ENCODE results near the gene POLA1. TPM values are rescaled to one million over a fixed set of nuclear protein-coding genes. Genes with fewer than 3 reads are reported as not detected.

The POLA1 gene
- total and polyA plus RNA-seq, 2 experiments from 2014 or later, result 4.9 to 19.0 TPM

DNA sequence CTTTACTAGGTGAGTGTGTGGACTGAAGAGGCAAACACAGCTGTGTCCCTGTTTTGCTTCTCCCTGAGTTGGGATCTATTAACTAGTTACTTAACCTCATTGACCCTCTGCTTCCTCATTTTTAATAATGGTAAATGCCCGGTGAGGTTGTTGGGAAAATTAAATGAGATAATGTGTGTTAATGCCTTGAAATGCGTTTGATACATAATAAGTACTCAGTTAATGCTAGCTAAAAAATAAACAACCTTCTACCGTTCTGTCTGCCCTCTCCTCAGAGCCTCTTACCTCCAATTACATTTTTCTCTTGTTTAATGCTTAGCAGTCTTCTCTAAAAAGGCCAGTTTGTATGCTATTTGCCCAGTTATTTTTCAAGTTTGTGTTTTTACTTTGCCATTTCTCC is 70.3 kb downstream of the POLA1 start:
- H3K9me2 ChIP-seq (replicated peaks; ENCODE audit: insufficient read depth), result no peaks in the 10 kb centered on the region
- no peaks in the 10 kb centered on the region for H3K27me3 ChIP-seq
- no peak for DNase-seq (ENCODE audit: low spot score)
- H4K20me1 ChIP-seq (ENCODE audit: insufficient read depth, poor library complexity, severe bottlenecking), result no peaks in the 10 kb centered on the region
- H3K27ac ChIP-seq, result no peak overlapping the region
- TF ChIP-seq, protein P1, sequence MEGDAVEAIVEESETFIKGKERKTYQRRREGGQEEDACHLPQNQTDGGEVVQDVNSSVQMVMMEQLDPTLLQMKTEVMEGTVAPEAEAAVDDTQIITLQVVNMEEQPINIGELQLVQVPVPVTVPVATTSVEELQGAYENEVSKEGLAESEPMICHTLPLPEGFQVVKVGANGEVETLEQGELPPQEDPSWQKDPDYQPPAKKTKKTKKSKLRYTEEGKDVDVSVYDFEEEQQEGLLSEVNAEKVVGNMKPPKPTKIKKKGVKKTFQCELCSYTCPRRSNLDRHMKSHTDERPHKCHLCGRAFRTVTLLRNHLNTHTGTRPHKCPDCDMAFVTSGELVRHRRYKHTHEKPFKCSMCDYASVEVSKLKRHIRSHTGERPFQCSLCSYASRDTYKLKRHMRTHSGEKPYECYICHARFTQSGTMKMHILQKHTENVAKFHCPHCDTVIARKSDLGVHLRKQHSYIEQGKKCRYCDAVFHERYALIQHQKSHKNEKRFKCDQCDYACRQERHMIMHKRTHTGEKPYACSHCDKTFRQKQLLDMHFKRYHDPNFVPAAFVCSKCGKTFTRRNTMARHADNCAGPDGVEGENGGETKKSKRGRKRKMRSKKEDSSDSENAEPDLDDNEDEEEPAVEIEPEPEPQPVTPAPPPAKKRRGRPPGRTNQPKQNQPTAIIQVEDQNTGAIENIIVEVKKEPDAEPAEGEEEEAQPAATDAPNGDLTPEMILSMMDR (IDR thresholded peaks at IDR 0.05; ENCODE audit: poor library complexity), result no peak
- TF ChIP-seq EZH2 (IDR thresholded peaks at IDR 0.05; ENCODE audit: borderline replicate concordance) (no peak), EZH2phosphoT487 (IDR thresholded peaks at IDR 0.05; ENCODE audit: low read depth, severe bottlenecking, unreplicated experiment) (no peak)
- no peak overlapping the region for H3K4me2 ChIP-seq
- H3K4me1 ChIP-seq (ENCODE audit: insufficient read depth), result no peaks in the 10 kb centered on the region
- 82% methylated on average over 3 of the region's 3 CpGs for WGBS (ENCODE audit: low lambda C conversion rate, missing lambda C conversion rate)
- no peaks in the 10 kb centered on the region for H3K9me3 ChIP-seq (ENCODE audit: low read depth)
- H3K36me3 ChIP-seq (replicated peaks; ENCODE audit: insufficient read depth, low read depth), result no peaks in the 10 kb centered on the region
- no peaks in the 10 kb centered on the region for H3K79me2 ChIP-seq
- no peak overlapping the region for H3K4me3 ChIP-seq
- no peak overlapping the region for H2AFZ ChIP-seq

DNA sequence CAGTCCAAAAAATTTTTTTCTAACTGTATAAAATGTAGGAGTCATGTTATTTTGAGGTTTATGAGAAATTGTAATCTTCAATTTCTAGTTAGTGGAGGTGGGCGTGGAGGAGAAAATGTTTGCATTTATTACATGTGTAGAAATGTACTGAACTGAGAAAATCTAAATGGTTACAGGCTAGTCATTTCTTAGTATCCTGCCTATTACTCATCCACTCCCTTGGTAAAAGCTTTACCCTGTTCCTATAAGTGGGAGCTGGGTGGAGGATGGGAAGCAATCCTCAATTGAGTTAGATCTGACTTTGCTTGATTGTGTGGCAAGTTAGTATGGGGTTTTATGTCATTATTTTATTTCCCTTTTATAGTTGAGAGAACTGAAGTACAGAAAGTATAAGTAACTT is 73.8 kb downstream of the POLA1 start:
- Histone ChIP-seq H3K9me3 (ENCODE audit: low read depth) (no peaks in the 10 kb centered on the region), H3K27me3 (no peaks in the 10 kb centered on the region), H3K9me2 (replicated peaks; ENCODE audit: insufficient read depth) (no peaks in the 10 kb centered on the region), H3K79me2 (no peaks in the 10 kb centered on the region), H2AFZ (no peak overlapping the region), H3K4me2 (no peak overlapping the region), H3K4me1 (ENCODE audit: insufficient read depth) (no peaks in the 10 kb centered on the region), H4K20me1 (ENCODE audit: insufficient read depth, poor library complexity, severe bottlenecking) (no peaks in the 10 kb centered on the region), H3K27ac (no peak overlapping the region), H3K36me3 (replicated peaks; ENCODE audit: insufficient read depth, low read depth) (no peaks in the 10 kb centered on the region), H3K4me3 (no peak overlapping the region)
- no peak for TF ChIP-seq EZH2phosphoT487 (IDR thresholded peaks at IDR 0.05; ENCODE audit: low read depth, severe bottlenecking, unreplicated experiment)
- no peak for TF ChIP-seq EZH2 (IDR thresholded peaks at IDR 0.05; ENCODE audit: borderline replicate concordance)
- TF ChIP-seq, protein P1 (IDR thresholded peaks at IDR 0.05; ENCODE audit: poor library complexity), result no peak
- DNase-seq (ENCODE audit: low spot score), result no peak
- WGBS (ENCODE audit: low lambda C conversion rate, missing lambda C conversion rate), result 85% methylated on average over 1 of the region's 1 CpG

DNA sequence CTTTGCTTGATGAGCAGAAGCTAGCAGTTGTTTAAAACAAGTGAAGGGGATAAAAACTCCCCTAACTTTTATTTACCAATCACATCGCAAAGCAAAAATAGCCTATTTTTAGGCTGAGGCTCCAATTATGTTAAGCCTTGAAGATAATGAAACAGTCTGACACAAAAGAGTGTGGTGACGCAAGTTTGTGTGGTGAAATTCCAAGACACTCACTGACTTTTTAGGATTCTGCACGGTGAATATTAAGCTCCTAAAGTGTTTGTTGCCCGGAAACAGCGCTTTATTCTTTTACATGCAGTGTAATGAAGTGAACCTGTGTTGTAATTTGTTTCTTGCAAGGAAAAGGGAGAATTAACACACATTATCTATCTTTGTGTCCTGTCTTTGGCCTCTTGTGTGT is 74.8 kb downstream of the POLA1 start:
- H3K79me2 ChIP-seq, result no peaks in the 10 kb centered on the region
- no peak overlapping the region for H2AFZ ChIP-seq
- no peaks in the 10 kb centered on the region for H3K9me3 ChIP-seq (ENCODE audit: low read depth)
- no peak overlapping the region for H3K27ac ChIP-seq
- H3K27me3 ChIP-seq, result no peaks in the 10 kb centered on the region
- DNase-seq (ENCODE audit: low spot score), result no peak
- H3K4me1 ChIP-seq (ENCODE audit: insufficient read depth), result no peaks in the 10 kb centered on the region
- H3K9me2 ChIP-seq (replicated peaks; ENCODE audit: insufficient read depth), result no peaks in the 10 kb centered on the region
- TF ChIP-seq, protein P1 (IDR thresholded peaks at IDR 0.05; ENCODE audit: poor library complexity), result no peak
- TF ChIP-seq EZH2 (IDR thresholded peaks at IDR 0.05; ENCODE audit: borderline replicate concordance) (no peak), EZH2phosphoT487 (IDR thresholded peaks at IDR 0.05; ENCODE audit: low read depth, severe bottlenecking, unreplicated experiment) (no peak)
- H3K4me3 ChIP-seq, result no peak overlapping the region
- no peak overlapping the region for H3K4me2 ChIP-seq
- H3K36me3 ChIP-seq (replicated peaks; ENCODE audit: insufficient read depth, low read depth), result no peaks in the 10 kb centered on the region
- H4K20me1 ChIP-seq (ENCODE audit: insufficient read depth, poor library complexity, severe bottlenecking), result no peaks in the 10 kb centered on the region
- WGBS (ENCODE audit: low lambda C conversion rate, missing lambda C conversion rate), result 92% methylated on average over 5 of the region's 5 CpGs

DNA sequence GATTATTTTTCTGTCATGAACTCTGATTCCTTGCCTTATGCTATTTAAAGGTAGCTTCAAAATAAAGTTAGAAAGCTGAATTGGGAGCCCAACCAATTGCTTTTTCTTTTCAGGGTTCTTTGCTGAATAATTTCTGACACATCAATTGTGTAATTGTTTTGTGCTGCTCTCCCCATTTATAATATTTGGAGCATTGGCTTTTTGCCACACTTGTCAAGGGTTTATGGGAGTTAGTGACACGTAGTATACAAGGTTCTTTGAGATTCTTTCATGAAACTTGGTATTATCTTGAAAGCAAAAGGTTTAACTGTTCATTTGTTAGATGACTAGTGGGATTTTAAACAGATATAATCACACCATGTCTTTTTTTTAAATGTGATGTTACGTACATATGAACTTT is 80.9 kb downstream of the POLA1 start:
- H3K36me3 ChIP-seq (replicated peaks; ENCODE audit: insufficient read depth, low read depth), result no peaks in the 10 kb centered on the region
- H3K27me3 ChIP-seq, result no peaks in the 10 kb centered on the region
- H3K9me3 ChIP-seq (ENCODE audit: low read depth), result no peaks in the 10 kb centered on the region
- TF ChIP-seq EZH2phosphoT487 (IDR thresholded peaks at IDR 0.05; ENCODE audit: low read depth, severe bottlenecking, unreplicated experiment) (no peak), EZH2 (IDR thresholded peaks at IDR 0.05; ENCODE audit: borderline replicate concordance) (no peak)
- TF ChIP-seq, protein P1 (IDR thresholded peaks at IDR 0.05; ENCODE audit: poor library complexity), result no peak
- no peak overlapping the region for H3K4me3 ChIP-seq
- H3K79me2 ChIP-seq, result no peaks in the 10 kb centered on the region
- H4K20me1 ChIP-seq (ENCODE audit: insufficient read depth, poor library complexity, severe bottlenecking), result no peaks in the 10 kb centered on the region
- H3K4me2 ChIP-seq, result no peak overlapping the region
- no peak for DNase-seq (ENCODE audit: low spot score)
- no peak overlapping the region for H3K27ac ChIP-seq
- H3K4me1 ChIP-seq (ENCODE audit: insufficient read depth), result peaks cover 8% of the 10 kb centered on the region
- no peak overlapping the region for H2AFZ ChIP-seq
- H3K9me2 ChIP-seq (replicated peaks; ENCODE audit: insufficient read depth), result no peaks in the 10 kb centered on the region
- WGBS (ENCODE audit: low lambda C conversion rate, missing lambda C conversion rate), result 75% methylated on average over 2 of the region's 2 CpGs

Measured in hepatocyte (in vitro differentiated cells).